GM06990 (cell line): Measurements from ENCODE around the gene ARID5A.
A peak's percentile ranks its signal among the peaks of the same experiment; 100 is the strongest.

Experiments used
- DNase-seq: peaks from one replicate; pipeline ENCODE4 v3.0.0-alpha.2; 2011; ENCODE audit not compliant: insufficient read length; ENCODE audit errors: extremely low read depth
- H3K27me3 ChIP-seq: replicated peaks from 2 replicates; pipeline ENCODE4 v1.6.0; 2011; ENCODE audit warnings: low read length; ENCODE audit not compliant: control insufficient read depth, insufficient read depth
- H3K36me3 ChIP-seq: 2 replicates; pipeline ENCODE4 v1.5.1; 2011; ENCODE audit warnings: low read length; ENCODE audit not compliant: control insufficient read depth, insufficient read depth
- H3K4me3 ChIP-seq: replicated peaks from 2 replicates; pipeline ENCODE4 v1.5.1; 2011; ENCODE audit warnings: low read depth, mild to moderate bottlenecking, control low read depth, low read length
- CTCF ChIP-seq: IDR thresholded peaks from 2 replicates; pipeline ENCODE4 v1.5.1; 2011; ENCODE audit warnings: low read length, control low read depth, mild to moderate bottlenecking, inconsistent platforms; ENCODE audit not compliant: insufficient read depth, poor library complexity, severe bottlenecking

The ARID5A gene

GRCh38 chr2:96539215-96539920 lies 2.8 kb downstream of the ARID5A start:
- H3K36me3 ChIP-seq = peaks cover 20% of the 10 kb centered on the region
- H3K4me3 ChIP-seq = peak overlapping the region; percentile 94
- no peak for DNase-seq
- no peaks in the 10 kb centered on the region for H3K27me3 ChIP-seq
- TF ChIP-seq CTCF = no peak

GRCh38 chr2:96540136-96540535 lies 3.6 kb downstream of the ARID5A start:
- no peak for DNase-seq
- peak overlapping the region; percentile 16 for H3K4me3 ChIP-seq

GRCh38 chr2:96541398-96542152 lies 5.0 kb downstream of the ARID5A start:
- no peak for DNase-seq
- Histone ChIP-seq H3K36me3 (peaks cover 31% of the 10 kb centered on the region), H3K4me3 (no peak overlapping the region), H3K27me3 (no peaks in the 10 kb centered on the region)
- TF ChIP-seq CTCF = no peak

More at GRCh38 chr2:96540136-96540535, 3.6 kb downstream of the ARID5A start:
- no peaks in the 10 kb centered on the region for H3K27me3 ChIP-seq
- no peak for TF ChIP-seq CTCF
- H3K36me3 ChIP-seq = peaks cover 23% of the 10 kb centered on the region

- Histone ChIP-seq H3K27me3 (no peaks in the 10 kb centered on the region), H3K4me3 (no peak overlapping the region), H3K36me3 (peaks cover 39% of the 10 kb centered on the region)
- TF ChIP-seq CTCF = no peak
- no peak for DNase-seq
These were observed 5.9 kb downstream of the ARID5A start for GRCh38 chr2:96542357-96542977.

GRCh38 chr2:96546321-96546720 lies 9.8 kb downstream of the ARID5A start:
- no peak for TF ChIP-seq CTCF
- peaks cover 68% of the 10 kb centered on the region for H3K36me3 ChIP-seq
- H3K4me3 ChIP-seq = no peak overlapping the region
- no peaks in the 10 kb centered on the region for H3K27me3 ChIP-seq
- no peak for DNase-seq
